Activated naive CD8-positive, alpha-beta T cell (primary cell): ENCODE measurements around the gene PLAAT4.

Source experiments
- H3K27ac Mint-ChIP-seq: one replicate; pipeline ENCODE4 v1.8.0; 2021; ENCODE audit warnings: mixed read lengths
- H3K27me3 Mint-ChIP-seq: one replicate; pipeline ENCODE4 v1.8.0; 2021; ENCODE audit warnings: mixed read lengths
- H3K36me3 Mint-ChIP-seq: one replicate; pipeline ENCODE4 v1.8.0; 2021; ENCODE audit warnings: mixed read lengths
- H3K4me1 Mint-ChIP-seq: one replicate; pipeline ENCODE4 v1.8.0; 2021; ENCODE audit warnings: low read depth, mixed read lengths
- H3K4me3 Mint-ChIP-seq: one replicate; pipeline ENCODE4 v1.8.0; 2021; ENCODE audit warnings: mild to moderate bottlenecking, mixed read lengths
- H3K9me3 Mint-ChIP-seq: one replicate; pipeline ENCODE4 v1.8.0; 2021; ENCODE audit warnings: low read depth, mixed read lengths

PLAAT4 gene

GRCh38 chr11:63504933-63505586 is 31.5 kb upstream of the PLAAT4 start:
- H3K4me3 Mint-ChIP-seq: no peak overlapping the region

DNA sequence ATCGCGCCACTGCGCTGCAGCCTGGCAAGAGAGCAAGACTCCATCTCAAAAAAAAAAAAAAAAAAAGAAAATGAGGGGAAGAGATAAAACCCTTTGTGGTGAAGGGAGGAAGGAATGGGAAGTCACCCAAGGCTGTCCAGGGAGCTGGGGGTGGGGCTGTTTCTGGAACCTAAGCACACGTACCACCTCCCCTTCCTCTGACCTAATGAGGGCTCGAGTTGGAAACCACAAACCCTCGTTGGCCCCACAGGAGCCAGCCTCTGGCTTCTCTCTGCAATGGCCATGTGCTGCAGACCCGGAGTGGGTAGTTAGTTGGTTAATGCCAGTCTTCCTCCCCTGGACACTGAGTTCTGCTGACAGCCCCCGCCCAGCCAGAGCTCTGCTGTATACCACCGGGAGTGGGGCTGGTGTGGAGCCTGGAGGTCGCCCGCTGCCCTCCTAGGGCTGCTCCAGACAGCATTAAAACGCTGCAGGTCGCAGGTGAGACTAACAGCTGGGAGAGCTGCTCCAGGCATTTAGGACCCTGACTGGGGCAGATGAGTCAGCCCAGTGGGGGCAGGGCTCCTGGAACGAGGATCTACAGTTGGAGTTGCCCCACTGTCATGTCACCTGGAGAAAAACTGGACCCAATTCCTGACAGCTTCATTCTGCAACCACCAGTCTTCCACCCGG is 30.6 kb upstream of the PLAAT4 start, which contains the start of gene LGALS12:
TSS of gene LGALS12 (plus strand) at position 228 of the 672 bp plus-strand sequence. CDS start at position 603, 375 bp downstream.
- Mint-ChIP-seq H3K4me1 (peaks cover 15% of the 10 kb centered on the region), H3K36me3 (peaks cover 2% of the 10 kb centered on the region), H3K27me3 (no peaks in the 10 kb centered on the region), H3K9me3 (no peaks in the 10 kb centered on the region), H3K4me3 (no peak within 1 kb of the TSS), H3K27ac (no peak within 1 kb of the TSS)

More at GRCh38 chr11:63504933-63505586, 31.5 kb upstream of the PLAAT4 start:
- H3K36me3 Mint-ChIP-seq: peaks cover 7% of the 10 kb centered on the region
- no peak overlapping the region for H3K27ac Mint-ChIP-seq
- H3K9me3 Mint-ChIP-seq: peaks cover 6% of the 10 kb centered on the region
- H3K27me3 Mint-ChIP-seq: no peaks in the 10 kb centered on the region
- H3K4me1 Mint-ChIP-seq: peaks cover 15% of the 10 kb centered on the region

DNA sequence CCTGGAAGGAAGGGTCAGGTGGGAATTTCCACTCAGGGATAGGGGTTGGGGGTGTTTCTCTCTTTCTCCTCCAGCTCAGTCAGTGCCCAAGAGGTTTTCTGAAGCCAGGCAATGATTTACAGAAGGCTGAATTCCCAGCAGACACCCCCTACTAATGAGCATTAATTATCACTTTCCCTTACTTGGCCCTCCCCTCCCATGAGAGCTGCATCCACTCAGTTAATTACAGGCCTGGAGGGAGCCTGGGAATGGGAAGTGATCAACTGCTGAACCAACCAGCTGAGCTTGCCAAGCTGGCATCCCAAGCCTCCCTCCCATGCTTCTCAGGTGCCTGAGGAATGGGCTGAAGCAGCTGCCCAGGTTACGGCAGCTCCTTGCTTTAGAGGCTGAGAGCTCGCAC is 29.7 kb upstream of the PLAAT4 start:
- peaks cover 15% of the 10 kb centered on the region for H3K4me1 Mint-ChIP-seq
- no peaks in the 10 kb centered on the region for H3K9me3 Mint-ChIP-seq
- H3K27ac Mint-ChIP-seq: no peak overlapping the region
- no peak overlapping the region for H3K4me3 Mint-ChIP-seq
- H3K36me3 Mint-ChIP-seq: peaks cover 2% of the 10 kb centered on the region
- H3K27me3 Mint-ChIP-seq: no peaks in the 10 kb centered on the region

- Mint-ChIP-seq H3K9me3 (no peaks in the 10 kb centered on the region), H3K27ac (no peak overlapping the region), H3K4me3 (no peak overlapping the region), H3K36me3 (peaks cover 2% of the 10 kb centered on the region), H3K27me3 (no peaks in the 10 kb centered on the region), H3K4me1 (peaks cover 10% of the 10 kb centered on the region)
These were observed 29.1 kb upstream of the PLAAT4 start for GRCh38 chr11:63507511-63507910.

GRCh38 chr11:63508009-63508408 is 28.6 kb upstream of the PLAAT4 start:
- peaks cover 7% of the 10 kb centered on the region for H3K4me1 Mint-ChIP-seq
- no peaks in the 10 kb centered on the region for H3K9me3 Mint-ChIP-seq
- H3K27ac Mint-ChIP-seq: no peak overlapping the region
- H3K27me3 Mint-ChIP-seq: no peaks in the 10 kb centered on the region
- no peaks in the 10 kb centered on the region for H3K36me3 Mint-ChIP-seq
- H3K4me3 Mint-ChIP-seq: no peak overlapping the region

DNA sequence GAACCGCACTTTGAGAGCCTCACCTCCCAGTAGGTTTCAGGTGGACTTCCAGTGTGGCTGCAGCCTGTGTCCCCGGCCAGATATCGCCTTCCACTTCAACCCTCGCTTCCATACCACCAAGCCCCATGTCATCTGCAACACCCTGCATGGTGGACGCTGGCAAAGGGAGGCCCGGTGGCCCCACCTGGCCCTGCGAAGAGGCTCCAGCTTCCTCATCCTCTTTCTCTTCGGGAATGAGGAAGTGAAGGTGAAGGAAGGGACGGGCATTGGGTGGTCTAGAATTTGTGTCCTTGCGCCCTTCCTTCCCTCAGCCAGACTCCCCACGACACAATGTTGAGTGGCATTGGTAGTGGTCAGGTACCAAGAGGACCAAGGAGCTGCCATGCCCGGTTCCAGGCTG is 27.9 kb upstream of the PLAAT4 start:
- no peak overlapping the region for H3K27ac Mint-ChIP-seq
- H3K4me3 Mint-ChIP-seq: no peak overlapping the region
- H3K9me3 Mint-ChIP-seq: no peaks in the 10 kb centered on the region
- no peaks in the 10 kb centered on the region for H3K27me3 Mint-ChIP-seq
- peaks cover 5% of the 10 kb centered on the region for H3K4me1 Mint-ChIP-seq
- no peaks in the 10 kb centered on the region for H3K36me3 Mint-ChIP-seq

DNA sequence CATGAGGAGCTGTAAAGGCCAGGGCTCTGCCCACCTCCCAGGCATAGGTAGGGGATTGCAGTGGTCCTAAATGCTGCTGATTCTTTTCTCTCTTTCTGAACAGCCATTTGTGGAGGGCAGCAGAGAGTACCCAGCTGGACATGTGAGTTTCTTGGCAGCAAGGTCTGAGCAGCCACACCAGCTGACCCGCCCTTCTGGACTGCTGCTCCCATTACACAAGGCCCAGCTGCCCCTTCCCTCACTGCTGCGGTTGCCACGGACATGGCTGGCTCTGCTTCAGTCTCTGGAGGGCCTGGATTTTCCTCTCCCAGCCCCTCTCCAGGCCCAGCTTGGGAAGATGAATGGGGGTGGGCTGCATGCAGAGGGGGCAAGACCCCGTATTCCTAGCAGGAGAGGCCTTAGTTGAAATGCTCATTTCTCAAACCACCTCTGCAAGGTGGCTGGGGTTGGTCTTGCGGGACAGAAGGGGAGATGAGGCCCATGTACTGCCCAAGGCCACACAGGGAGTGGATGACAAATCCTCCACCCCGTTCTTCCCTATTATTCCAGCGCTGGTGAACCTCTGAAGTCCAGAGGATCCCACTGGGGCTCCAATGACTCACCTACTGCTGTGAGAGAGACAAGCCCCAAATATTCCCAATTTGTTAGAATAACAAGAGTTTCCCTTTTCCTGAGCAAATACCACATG is 26.1 kb upstream of the PLAAT4 start:
- Mint-ChIP-seq H3K27me3 (no peaks in the 10 kb centered on the region), H3K9me3 (no peaks in the 10 kb centered on the region), H3K27ac (no peak overlapping the region), H3K4me1 (peaks cover 5% of the 10 kb centered on the region), H3K4me3 (no peak overlapping the region), H3K36me3 (no peaks in the 10 kb centered on the region)

DNA sequence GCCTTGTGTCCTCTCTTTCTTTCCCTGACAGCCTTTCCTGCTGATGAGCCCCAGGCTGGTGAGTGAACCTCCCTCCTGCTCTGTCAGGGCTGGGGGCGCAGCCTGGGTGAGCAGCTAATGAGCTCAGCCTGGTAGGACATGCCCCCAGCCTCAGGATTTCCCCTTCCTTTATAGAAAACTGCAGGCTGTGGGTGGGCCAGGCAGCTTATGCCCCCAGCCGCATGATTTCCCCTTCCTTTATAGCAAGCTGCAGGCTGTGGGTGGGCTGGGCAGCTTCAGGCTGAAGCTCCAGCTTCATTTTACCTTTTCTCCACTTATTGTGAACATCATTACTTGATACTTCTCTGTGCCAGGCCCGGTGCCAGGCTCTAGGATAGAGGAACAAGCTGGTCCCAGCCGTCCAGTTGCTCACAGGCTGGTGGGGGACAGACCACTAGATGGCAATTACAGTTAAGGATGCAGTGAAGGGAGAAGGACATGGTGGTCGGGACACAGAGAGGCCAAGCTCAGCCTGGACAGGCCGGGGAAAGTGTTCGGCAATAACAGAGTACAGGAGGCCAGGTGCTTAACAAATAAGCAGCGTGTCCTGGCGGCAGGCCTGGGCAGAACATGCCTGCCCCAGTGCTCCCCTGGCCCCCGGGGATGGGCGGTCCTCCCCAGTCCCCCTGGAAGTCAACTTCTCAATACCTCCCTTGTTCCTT is 25.4 kb upstream of the PLAAT4 start:
- peaks cover 4% of the 10 kb centered on the region for H3K4me1 Mint-ChIP-seq
- H3K9me3 Mint-ChIP-seq: no peaks in the 10 kb centered on the region
- H3K27ac Mint-ChIP-seq: no peak overlapping the region
- no peaks in the 10 kb centered on the region for H3K36me3 Mint-ChIP-seq
- H3K4me3 Mint-ChIP-seq: no peak overlapping the region
- H3K27me3 Mint-ChIP-seq: no peaks in the 10 kb centered on the region

DNA sequence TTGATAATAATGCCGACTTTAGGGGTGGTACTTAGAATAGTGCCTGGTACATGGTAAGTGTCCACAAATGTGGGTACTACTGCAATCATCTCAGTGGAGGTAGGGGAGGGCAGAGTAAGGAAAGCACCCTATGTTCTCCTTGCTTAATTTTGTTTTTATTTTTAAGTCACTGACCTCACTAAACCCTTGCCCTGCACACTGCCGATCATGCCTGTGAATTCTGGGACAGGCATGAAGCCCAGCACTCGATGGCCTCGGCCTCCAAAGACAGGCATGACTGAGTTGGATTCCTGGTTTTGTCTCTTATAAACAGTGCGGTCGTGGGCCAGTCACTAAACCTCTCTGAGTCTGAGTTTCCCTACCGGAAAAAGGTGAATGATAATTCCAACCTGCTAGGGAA is 23.8 kb upstream of the PLAAT4 start:
- H3K27ac Mint-ChIP-seq: no peak overlapping the region
- H3K4me1 Mint-ChIP-seq: peaks cover 2% of the 10 kb centered on the region
- H3K4me3 Mint-ChIP-seq: no peak overlapping the region
- no peaks in the 10 kb centered on the region for H3K36me3 Mint-ChIP-seq
- H3K27me3 Mint-ChIP-seq: no peaks in the 10 kb centered on the region
- no peaks in the 10 kb centered on the region for H3K9me3 Mint-ChIP-seq

DNA sequence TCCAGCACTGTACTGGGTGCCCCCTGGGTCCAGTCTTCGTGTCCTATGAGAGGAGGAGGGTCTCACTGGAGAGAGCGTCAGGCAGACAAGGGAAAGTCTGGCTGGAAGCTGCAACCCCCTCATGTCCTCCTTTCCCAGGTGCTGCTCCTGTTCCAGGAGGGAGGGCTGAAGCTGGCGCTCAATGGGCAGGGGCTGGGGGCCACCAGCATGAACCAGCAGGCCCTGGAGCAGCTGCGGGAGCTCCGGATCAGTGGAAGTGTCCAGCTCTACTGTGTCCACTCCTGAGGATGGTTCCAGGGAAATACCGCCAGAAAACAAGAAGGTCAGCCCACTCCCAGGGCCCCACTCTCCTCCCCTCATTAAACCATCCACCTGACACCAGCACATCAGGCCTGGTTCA is 20.5 kb upstream of the PLAAT4 start:
- H3K36me3 Mint-ChIP-seq: peaks cover 5% of the 10 kb centered on the region
- H3K27me3 Mint-ChIP-seq: no peaks in the 10 kb centered on the region
- H3K4me1 Mint-ChIP-seq: peaks cover 9% of the 10 kb centered on the region
- peaks cover 5% of the 10 kb centered on the region for H3K9me3 Mint-ChIP-seq
- no peak overlapping the region for H3K4me3 Mint-ChIP-seq
- no peak overlapping the region for H3K27ac Mint-ChIP-seq

- no peak overlapping the region for H3K27ac Mint-ChIP-seq
- H3K9me3 Mint-ChIP-seq: peaks cover 5% of the 10 kb centered on the region
- no peaks in the 10 kb centered on the region for H3K27me3 Mint-ChIP-seq
- H3K4me3 Mint-ChIP-seq: no peak overlapping the region
- peaks cover 5% of the 10 kb centered on the region for H3K36me3 Mint-ChIP-seq
- peaks cover 9% of the 10 kb centered on the region for H3K4me1 Mint-ChIP-seq
These were observed 19.5 kb upstream of the PLAAT4 start for GRCh38 chr11:63517156-63517555.

DNA sequence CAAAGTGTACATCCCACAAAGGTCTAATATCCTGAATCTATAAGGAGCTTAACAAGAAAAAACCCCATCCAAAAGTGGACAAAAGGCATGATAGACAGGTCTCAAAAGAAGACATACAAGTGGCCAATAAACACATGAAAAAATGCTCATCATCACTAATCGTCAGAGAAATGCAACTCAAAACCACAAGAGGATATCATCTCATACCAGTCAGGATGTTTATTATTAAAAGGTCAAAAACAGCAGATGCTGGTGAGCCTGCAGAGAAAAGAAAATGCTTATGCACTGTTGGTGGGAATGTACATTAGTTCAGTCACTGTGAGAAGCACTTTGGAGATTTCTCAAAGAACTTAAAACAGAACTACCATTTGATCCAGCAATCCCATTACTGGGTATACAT is 18.1 kb upstream of the PLAAT4 start:
- Mint-ChIP-seq H3K27ac (no peak overlapping the region), H3K9me3 (peaks cover 5% of the 10 kb centered on the region)

GRCh38 chr11:63520606-63521170 is 15.9 kb upstream of the PLAAT4 start:
- Mint-ChIP-seq H3K27me3 (no peaks in the 10 kb centered on the region), H3K27ac (no peak overlapping the region), H3K36me3 (peaks cover 5% of the 10 kb centered on the region), H3K4me1 (peaks cover 9% of the 10 kb centered on the region), H3K9me3 (peaks cover 5% of the 10 kb centered on the region), H3K4me3 (no peak overlapping the region)

More for the DNA sequence above, 18.1 kb upstream of the PLAAT4 start:
- H3K4me3 Mint-ChIP-seq: no peak overlapping the region
- H3K27me3 Mint-ChIP-seq: no peaks in the 10 kb centered on the region
- peaks cover 9% of the 10 kb centered on the region for H3K4me1 Mint-ChIP-seq
- H3K36me3 Mint-ChIP-seq: peaks cover 5% of the 10 kb centered on the region

DNA sequence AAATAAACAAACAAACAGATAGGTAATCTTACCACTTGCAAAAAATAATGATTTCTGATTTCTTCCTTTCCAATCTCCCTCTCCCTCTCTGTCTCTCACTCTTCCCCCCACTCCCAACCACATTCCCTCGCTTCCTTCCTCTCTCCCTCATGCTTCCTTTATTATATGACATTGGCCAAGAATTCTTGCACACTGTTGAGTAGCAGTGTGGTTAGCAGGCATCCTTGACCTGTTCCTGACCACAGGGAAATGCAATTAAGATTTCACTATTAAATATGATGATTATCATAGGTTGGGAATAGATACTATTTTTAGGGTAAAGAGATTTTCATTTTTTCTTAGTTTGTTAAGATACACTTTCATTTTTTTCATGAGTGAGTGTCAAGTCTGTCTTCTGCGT is 14.7 kb upstream of the PLAAT4 start:
- Mint-ChIP-seq H3K27me3 (no peaks in the 10 kb centered on the region), H3K4me1 (peaks cover 9% of the 10 kb centered on the region), H3K27ac (no peak overlapping the region), H3K9me3 (peaks cover 5% of the 10 kb centered on the region), H3K36me3 (peaks cover 5% of the 10 kb centered on the region), H3K4me3 (no peak overlapping the region)
